Prostate gland (tissue), 2 donors: Measurements from ENCODE around the gene CD3G. TPM values are rescaled to one million over a fixed set of nuclear protein-coding genes. Genes with fewer than 3 reads are reported as not detected.
"Not testable (repeated sequence)": the region's sequence is repeated elsewhere in the genome, so short reads cannot be mapped to it uniquely, and the experiment has no call there.

ENCODE experiments used
- DNase-seq: peaks from one replicate; pipeline ENCODE4 v3.0.0-alpha.2; 2019; ENCODE audit warnings: low spot score
- H3K27ac ChIP-seq, 2 donors: fragments of 200-600 bp; sonication (generic); 2 replicates each; pipeline ENCODE4 v1.5.1; 2017 to 2019
- H3K27me3 ChIP-seq: fragments of 200-600 bp; sonication (generic); replicated peaks from 2 replicates; pipeline ENCODE4 v1.5.1; 2019; ENCODE audit not compliant: insufficient read depth
- H3K36me3 ChIP-seq, 2 donors: fragments of 200-600 bp; sonication (generic); 1 replicate in 1 of 2; 2 replicates in 1 of 2; pipeline versions ENCODE4 v1.5.1 to v1.8.1; 2017 to 2019
- H3K4me1 ChIP-seq: fragments of 200-600 bp; sonication (generic); replicated peaks from 2 replicates; pipeline ENCODE4 v1.5.1; 2019
- H3K4me3 ChIP-seq, 2 donors: fragments of 200-600 bp; sonication (generic); 2 replicates each; pipeline ENCODE4 v1.5.1; 2017 to 2019
- H3K9me3 ChIP-seq: fragments of 200-600 bp; sonication (generic); 2 replicates; pipeline ENCODE4 v1.5.1; 2017
- POLR2A ChIP-seq: fragments of 450-650 bp; IDR thresholded peaks from one replicate; pipeline ENCODE4 v1.6.1; 2016; ENCODE audit warnings: antibody characterized with exemption, mild to moderate bottlenecking
- POLR2AphosphoS5 ChIP-seq: sonication (generic); formaldehyde crosslinking; IDR thresholded peaks from one replicate; pipeline ENCODE4 v1.6.1; 2017; ENCODE audit warnings: antibody characterized with exemption
- WGBS: methylation state at CpG from one replicate; pipeline ENCODE4 v1.1.5; 2018; 5-methylcytosine and 5-hydroxymethylcytosine counted together
- intact Hi-C: fragments of 100-400 bp; cut with DNase I; formaldehyde crosslinking; loops from one replicate; pipeline ENCODE4 v1.14.2; 2022
- total RNA-seq, 2 donors: library from RNA; depleted of rRNA; stranded (reverse); fragments of >200 nt; gene quantifications; one replicate each; pipeline ENCODE4 v1.1.0, GENCODE V29; 2016
- TF ChIP-seq, protein P1 (sequence below), 4 experiments: fragments of 200-600 bp in 2 of 4; fragments of 450-650 bp in 2 of 4; sonication (generic) in 2 of 4; IDR thresholded peaks; 1 replicate in 3 of 4; 2 replicates in 1 of 4; pipeline ENCODE4 v1.5.1; 2016 to 2019; ENCODE audit warnings: antibody characterized with exemption in 4 of 4, mild to moderate bottlenecking in 2 of 4, moderate library complexity in 2 of 4

Gene CD3G
- total RNA-seq, 2 donors from 2014 or later = 1.2 to 1.7 TPM

DNA sequence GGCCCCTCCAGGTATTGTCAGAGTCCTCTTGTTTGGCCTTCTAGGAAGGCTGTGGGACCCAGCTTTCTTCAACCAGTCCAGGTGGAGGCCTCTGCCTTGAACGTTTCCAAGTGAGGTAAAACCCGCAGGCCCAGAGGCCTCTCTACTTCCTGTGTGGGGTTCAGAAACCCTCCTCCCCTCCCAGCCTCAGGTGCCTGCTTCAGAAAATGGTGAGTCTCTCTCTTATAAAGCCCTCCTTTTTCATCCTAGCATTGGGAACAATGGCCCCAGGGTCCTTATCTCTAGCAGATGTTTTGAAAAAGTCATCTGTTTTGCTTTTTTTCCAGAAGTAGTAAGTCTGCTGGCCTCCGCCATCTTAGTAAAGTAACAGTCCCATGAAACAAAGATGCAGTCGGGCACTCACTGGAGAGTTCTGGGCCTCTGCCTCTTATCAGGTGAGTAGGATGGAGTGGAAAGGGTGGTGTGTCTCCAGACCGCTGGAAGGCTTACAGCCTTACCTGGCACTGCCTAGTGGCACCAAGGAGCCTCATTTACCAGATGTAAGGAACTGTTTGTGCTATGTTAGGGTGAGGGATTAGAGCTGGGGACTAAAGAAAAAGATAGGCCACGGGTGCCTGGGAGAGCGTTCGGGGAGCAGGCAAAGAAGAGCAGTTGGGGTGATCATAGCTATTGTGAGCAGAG is 39.4 kb upstream of the CD3G start, which contains the start of gene CD3E:
Gene CD3E (plus strand): TSS at position 163 of the 681 bp plus-strand sequence. CDS start 223 bp downstream, at position 386.
- DNase-seq = no peak
- WGBS = 79% methylated on average over 8 of the region's 8 CpGs
- Histone ChIP-seq H3K4me3 (no peak within 1 kb of the TSS), H3K4me1 (no peaks in the 10 kb centered on the region), H3K36me3 (no peaks in the 10 kb centered on the region), H3K27me3 (no peaks in the 10 kb centered on the region), H3K27ac (no peak within 1 kb of the TSS), H3K9me3 (no peaks in the 10 kb centered on the region)
- intact Hi-C loops = no loop called here
- no peak for TF ChIP-seq POLR2A
- TF ChIP-seq, protein P1, sequence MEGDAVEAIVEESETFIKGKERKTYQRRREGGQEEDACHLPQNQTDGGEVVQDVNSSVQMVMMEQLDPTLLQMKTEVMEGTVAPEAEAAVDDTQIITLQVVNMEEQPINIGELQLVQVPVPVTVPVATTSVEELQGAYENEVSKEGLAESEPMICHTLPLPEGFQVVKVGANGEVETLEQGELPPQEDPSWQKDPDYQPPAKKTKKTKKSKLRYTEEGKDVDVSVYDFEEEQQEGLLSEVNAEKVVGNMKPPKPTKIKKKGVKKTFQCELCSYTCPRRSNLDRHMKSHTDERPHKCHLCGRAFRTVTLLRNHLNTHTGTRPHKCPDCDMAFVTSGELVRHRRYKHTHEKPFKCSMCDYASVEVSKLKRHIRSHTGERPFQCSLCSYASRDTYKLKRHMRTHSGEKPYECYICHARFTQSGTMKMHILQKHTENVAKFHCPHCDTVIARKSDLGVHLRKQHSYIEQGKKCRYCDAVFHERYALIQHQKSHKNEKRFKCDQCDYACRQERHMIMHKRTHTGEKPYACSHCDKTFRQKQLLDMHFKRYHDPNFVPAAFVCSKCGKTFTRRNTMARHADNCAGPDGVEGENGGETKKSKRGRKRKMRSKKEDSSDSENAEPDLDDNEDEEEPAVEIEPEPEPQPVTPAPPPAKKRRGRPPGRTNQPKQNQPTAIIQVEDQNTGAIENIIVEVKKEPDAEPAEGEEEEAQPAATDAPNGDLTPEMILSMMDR (IDR thresholded peaks at IDR 0.05) = no peak
- TF ChIP-seq POLR2AphosphoS5 = no peak

DNA sequence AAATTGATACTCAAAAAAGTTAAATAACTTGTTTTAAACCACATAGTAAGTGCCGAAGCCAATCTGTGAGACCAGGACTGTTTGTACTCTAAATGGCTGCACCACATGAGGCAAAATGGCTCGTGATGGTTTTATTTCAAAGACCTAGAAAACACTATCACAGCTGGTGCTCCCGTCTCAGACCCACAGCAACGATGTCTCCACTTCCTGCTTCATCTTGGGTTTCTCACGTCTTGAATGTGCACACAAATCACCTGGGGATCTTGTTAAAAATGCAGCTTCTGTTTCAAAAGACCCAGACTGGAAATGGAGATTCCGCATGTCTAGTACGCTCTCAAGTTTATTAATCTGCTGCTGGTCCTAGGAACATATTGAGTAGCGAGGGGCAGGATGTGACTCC is 38.4 kb upstream of the CD3G start:
- no peak for TF ChIP-seq POLR2A
- H3K4me3 ChIP-seq = no peak overlapping the region
- H3K27me3 ChIP-seq = no peaks in the 10 kb centered on the region
- no peaks in the 10 kb centered on the region for H3K4me1 ChIP-seq
- intact Hi-C loops = no loop called here
- WGBS = 68% methylated on average over 8 of the region's 8 CpGs
- no peaks in the 10 kb centered on the region for H3K36me3 ChIP-seq
- no peak for DNase-seq
- H3K9me3 ChIP-seq = no peaks in the 10 kb centered on the region
- H3K27ac ChIP-seq = no peak overlapping the region

DNA sequence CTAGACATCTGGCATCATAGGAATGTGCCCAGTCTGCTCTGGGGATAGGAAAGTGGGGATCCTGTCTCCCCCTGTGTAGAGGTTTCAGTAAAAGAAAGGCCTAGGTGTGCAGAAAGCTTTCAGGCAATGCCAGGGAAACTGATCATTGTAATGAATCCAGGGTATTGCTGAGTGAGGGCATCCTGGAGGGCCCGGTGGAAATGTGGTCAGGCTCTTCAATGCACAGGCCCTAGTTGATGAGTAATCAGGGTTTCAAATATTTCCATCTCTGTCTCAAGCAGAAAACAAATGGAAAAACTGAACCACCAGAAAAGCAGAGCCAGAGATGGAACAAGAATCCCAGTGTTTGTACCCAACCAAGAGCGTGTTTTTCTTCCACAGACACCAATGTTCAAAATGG is 37.6 kb upstream of the CD3G start:
- intact Hi-C loops = no loop called here
- no peak for DNase-seq
- WGBS = 79% methylated on average over 2 of the region's 2 CpGs

DNA sequence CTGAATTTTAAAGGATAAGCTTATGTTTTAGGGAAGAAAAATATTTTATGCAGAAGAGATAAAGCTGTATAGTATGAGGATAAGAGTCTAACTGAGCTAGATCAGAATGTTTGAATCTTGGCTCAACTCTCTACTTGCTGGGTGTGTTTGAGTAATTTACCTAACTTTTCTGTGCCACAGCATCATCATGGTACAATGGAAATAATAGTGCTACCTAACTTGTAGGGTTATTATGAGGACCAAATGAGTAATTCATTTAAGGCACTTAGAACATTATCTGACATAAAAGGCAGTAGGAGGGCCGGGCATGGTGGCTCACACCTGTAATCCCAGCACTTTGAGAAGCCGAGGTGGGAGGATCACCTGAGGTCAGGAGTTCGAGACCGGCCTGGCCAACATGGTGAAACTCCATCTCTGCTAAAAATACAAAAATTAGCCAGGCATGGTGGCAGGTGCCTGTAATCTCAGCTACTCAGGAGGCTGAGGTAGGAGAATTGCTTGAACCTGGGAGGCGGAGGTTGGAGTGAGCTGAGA is 35.1 kb upstream of the CD3G start:
- H3K4me3 ChIP-seq, DNase-seq, H3K9me3 ChIP-seq, intact Hi-C loops, H3K27me3 ChIP-seq, H3K27ac ChIP-seq, H3K4me1 ChIP-seq, H3K36me3 ChIP-seq: not testable (repeated sequence)
- WGBS = 89% methylated on average over 5 of the region's 5 CpGs

More for the DNA sequence above, 37.6 kb upstream of the CD3G start:
- Histone ChIP-seq H3K4me3 (no peak overlapping the region), H3K4me1 (no peaks in the 10 kb centered on the region), H3K9me3 (no peaks in the 10 kb centered on the region), H3K36me3 (no peaks in the 10 kb centered on the region), H3K27ac (no peak overlapping the region), H3K27me3 (no peaks in the 10 kb centered on the region)
- no peak for TF ChIP-seq POLR2AphosphoS5
- no peak for TF ChIP-seq POLR2A
- TF ChIP-seq, protein P1 (IDR thresholded peaks at IDR 0.05) = no peak

DNA sequence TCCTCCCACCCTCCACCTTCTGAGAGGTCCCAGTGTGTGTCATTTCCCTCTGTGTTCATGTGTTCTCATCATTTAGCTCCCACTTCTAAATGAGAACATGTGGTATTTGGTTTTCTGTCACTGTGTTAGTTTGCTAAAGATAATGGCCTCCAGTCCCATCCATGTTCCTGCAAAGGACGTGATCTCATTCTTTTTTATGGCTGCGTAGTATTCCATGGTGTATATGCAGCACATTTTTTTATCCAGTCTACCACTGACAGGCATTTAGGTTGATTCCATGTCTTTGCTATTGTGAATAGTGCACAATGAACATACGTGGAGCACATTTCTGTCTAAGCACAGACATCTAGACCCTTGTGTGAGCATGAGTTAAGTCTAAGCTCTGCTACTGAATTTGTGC is 33.9 kb upstream of the CD3G start:
- Histone ChIP-seq H3K27ac (no peak overlapping the region), H3K36me3 (no peaks in the 10 kb centered on the region), H3K9me3 (no peaks in the 10 kb centered on the region), H3K4me3 (no peak overlapping the region), H3K4me1 (no peaks in the 10 kb centered on the region), H3K27me3 (no peaks in the 10 kb centered on the region)
- WGBS = 91% methylated on average over 3 of the region's 3 CpGs
- TF ChIP-seq POLR2A (no peak), POLR2AphosphoS5 (no peak)
- TF ChIP-seq, protein P1 (IDR thresholded peaks at IDR 0.05) = no peak
- intact Hi-C loops = no loop called here
- DNase-seq = no peak
